ENCODE measurements around the gene LASP1.
"Not testable (repeated sequence)": the region's sequence is repeated elsewhere in the genome, so short reads cannot be mapped to it uniquely, and the experiment has no call there.

Gene LASP1

DNA sequence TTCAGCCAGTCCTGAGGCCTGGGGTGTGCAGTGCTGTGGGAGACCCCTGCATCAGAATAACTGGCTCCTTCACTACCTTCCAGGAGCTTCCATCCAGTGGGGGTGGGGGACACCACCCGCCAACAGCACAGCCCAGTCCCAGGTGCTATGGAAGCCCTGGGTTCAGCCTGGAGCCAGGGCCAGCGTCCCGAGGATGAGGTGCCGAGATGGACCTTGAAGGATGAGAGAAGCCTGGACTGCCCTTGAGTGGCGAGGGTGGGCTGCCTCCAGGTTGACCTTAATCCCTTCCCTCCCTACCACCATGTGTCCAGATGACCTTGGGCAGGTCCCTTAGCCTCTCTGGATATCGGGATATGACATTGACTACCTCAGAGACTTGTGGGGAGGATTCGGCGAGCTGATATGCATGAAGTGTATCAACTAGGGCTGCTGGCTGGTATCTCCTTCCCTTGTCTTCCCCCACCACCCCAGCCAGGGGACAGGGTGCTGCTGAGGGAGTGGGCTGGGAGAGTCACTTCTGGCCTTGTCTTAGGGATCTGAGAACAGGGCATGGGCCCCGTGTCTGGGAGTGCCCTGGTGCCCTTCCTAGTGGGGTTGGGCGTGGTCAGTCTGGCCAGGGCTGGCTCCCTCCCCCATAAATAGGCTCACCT, 41.3 kb downstream of the LASP1 start:
- no peak for DNase-seq

DNA sequence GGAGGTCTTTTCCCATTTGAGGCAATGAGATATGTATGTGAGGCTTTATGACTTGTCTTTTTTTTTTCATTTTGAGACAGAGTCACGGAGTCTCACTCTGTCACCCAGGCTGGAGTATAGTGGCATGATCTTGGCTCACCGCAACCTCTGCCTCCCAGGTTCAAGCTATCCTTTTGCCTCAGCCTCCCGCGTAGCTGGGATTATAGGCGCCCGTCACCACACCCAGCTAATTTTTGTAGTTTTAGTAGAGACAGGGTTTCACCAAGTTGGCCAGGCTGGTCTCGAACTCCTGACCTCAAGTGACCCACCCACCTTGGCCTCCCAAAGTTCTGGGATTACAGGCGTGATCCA, 41.8 kb downstream of the LASP1 start:
- DNase-seq = not testable (repeated sequence)

DNA sequence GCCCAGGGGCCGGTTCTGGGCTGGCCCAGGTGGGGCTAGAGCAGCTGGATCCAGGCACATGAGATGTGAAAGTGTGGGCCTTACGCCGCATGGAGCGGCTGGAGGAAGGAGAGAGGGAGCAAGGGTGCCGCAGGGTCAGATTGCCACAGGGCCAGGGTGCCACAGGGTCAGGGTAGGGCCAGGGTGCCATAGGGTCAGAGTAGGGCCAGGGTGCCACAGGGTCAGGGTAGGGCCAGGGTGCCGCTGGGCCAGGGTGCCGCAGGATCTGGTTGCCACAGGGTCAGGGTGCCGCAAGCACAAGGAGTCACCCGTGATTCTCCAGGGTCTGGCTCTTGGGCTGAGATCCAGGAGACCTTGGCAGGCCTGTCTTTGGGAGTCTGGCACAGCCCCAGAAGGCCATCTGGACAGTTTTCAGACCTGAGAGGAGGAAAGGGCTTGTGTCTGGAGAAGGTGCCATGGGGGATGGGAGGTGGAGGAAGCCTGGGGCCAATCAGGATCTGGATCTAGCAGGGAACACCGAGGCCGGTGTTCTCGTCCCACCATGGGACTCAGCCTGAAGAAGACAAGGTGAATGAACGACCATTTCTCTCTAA, 42.5 kb downstream of the LASP1 start:
- no peak for DNase-seq

DNA sequence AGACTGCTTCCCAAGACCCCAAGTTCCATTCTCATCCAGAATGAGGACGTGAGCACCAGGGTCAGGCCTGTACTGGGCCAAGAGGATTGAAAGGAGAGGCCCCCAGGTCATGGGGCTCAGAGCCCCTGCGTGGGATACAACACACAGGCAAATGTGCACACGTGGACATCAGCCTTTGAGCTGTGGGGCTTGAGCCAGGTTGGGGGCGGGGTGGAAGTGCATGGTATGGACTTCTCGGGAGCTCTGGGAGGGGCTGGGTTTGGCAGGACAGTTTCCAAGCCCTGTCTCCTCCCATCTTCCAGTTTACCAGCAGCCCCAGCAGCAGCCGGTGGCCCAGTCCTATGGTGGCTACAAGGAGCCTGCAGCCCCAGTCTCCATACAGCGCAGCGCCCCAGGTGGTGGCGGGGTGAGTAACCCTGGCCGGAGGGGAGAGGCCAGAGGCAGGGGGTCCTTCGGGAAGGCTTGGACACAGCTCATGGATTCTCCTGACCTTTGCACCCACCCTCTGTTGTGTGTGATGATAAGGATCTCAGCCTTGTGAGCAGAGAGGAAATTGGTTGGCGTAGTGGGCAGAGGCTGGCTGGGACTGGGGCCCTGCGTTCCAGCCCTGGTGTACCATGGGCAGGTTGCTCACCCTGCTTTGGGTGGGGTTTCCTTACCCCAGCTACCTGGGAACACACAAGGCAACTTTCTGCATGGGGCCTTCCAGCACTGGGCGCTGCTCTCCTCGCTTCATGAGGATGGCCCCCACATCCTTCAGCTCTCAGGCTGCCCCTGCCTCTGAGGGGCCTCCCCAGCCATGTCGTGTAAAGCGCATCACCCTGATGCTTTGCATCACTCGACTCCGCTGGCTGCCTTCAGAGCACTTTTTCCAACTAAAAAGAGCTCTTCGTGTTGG, 45.1 kb downstream of the LASP1 start:
- no peak for DNase-seq

DNA sequence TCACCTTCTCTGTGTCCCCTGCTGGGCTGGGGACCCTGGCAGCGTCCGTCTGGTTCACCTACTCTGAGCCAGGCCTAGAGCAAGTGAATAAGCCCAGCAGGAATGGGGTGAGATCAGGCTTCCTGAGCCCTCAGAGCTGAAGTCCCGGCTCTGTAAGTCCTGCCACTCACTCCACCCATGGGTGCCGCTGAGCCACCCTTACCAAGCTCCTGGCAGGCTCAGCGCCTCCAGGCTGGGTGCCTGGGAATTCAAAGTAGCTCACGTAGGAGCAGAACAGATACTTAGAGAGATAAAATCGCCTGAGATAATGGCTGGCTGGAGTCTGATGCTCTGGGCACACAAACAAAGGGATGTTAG, 45.8 kb downstream of the LASP1 start:
- no peak for DNase-seq

DNA sequence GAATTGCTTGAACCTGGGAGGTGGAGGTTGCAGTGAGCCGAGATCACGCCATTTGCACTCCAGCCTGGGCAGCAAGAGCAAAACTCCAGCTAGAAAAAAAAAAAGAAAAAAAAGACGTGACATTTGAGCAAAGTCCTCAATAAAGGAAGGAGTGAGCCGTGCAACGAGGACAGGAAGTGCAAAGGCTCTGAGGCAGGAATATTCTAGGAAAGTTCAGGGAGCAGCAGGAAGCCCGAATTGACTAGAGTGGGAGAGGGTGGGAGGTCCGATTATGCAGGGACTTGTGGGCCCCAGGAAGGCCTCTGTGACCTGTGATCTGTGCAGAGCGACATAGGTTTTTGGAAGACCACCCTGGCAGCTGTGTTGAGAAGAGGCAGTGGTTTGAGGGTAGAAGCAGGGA, 46.9 kb downstream of the LASP1 start:
- no peak for DNase-seq

DNA sequence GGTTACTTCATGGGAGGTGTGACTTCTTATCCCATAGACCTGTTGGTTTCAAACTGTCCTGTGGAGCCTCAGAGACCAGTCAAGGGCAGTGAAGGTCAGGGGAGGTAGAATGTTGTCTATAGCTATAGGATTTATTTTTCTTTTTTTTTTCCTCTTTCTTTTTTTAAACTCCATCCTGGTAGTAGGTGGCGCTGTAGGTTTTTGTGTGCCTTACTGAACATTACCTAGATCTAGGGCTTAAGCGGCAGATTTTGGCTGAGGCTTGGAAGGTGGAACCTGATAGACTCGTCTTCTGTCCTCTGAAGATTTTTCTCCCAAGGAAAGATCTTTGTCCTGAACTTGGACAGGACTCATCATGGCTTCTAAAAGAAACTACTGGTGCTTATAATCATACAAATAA, 47.4 kb downstream of the LASP1 start:
- DNase-seq = no peak

DNA sequence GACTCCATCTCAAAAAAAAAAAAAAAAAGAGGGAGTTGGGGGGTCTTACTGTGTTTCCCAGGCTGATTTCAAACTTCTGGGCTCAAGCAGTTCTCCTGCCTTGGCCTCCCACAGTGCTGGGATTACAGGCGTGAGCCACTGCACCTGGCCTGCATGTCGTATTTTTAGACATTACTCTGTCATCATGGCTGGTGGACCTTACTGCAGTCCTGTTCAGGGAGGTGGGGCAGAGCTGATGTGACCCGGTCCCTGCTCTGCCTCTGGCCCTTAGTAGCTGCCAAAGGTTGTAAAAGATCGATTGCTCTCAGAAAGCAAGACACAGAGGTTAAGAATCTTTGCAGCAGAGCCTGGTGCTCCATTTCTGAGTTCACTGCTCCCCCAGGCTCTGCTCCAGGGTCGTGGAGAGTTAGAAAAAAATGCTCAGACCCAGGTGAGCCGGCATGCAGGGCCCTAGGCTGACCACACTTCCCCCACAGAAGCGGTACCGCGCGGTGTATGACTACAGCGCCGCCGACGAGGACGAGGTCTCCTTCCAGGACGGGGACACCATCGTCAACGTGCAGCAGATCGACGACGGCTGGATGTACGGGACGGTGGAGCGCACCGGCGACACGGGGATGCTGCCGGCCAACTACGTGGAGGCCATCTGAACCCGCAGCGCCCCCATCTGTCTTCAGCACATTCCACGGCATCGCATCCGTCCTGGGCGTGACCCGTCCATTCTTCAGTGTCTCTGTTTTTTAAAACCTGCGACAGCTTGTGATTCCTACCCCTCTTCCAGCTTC, 48.5 kb downstream of the LASP1 start:
- DNase-seq = peak; percentile 35

DNA sequence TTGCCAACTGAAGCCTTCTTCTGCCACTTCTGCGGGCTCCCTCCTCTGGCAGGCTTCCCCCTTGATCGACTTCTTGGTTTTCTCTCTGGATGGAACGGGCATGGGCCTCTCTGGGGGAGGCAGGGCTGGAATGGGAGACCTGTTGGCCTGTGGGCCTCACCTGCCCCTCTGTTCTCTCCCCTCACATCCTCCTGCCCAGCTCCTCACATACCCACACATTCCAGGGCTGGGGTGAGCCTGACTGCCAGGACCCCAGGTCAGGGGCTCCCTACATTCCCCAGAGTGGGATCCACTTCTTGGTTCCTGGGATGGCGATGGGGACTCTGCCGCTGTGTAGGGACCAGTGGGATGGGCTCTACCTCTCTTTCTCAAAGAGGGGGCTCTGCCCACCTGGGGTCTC, 49.1 kb downstream of the LASP1 start:
- DNase-seq = no peak

DNA sequence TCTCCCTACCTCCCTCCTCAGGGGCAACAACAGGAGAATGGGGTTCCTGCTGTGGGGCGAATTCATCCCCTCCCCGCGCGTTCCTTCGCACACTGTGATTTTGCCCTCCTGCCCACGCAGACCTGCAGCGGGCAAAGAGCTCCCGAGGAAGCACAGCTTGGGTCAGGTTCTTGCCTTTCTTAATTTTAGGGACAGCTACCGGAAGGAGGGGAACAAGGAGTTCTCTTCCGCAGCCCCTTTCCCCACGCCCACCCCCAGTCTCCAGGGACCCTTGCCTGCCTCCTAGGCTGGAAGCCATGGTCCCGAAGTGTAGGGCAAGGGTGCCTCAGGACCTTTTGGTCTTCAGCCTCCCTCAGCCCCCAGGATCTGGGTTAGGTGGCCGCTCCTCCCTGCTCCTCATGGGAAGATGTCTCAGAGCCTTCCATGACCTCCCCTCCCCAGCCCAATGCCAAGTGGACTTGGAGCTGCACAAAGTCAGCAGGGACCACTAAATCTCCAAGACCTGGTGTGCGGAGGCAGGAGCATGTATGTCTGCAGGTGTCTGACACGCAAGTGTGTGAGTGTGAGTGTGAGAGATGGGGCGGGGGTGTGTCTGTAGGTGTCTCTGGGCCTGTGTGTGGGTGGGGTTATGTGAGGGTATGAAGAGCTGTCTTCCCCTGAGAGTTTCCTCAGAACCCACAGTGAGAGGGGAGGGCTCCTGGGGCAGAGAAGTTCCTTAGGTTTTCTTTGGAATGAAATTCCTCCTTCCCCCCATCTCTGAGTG, 49.6 kb downstream of the LASP1 start:
- no peak for DNase-seq

DNA sequence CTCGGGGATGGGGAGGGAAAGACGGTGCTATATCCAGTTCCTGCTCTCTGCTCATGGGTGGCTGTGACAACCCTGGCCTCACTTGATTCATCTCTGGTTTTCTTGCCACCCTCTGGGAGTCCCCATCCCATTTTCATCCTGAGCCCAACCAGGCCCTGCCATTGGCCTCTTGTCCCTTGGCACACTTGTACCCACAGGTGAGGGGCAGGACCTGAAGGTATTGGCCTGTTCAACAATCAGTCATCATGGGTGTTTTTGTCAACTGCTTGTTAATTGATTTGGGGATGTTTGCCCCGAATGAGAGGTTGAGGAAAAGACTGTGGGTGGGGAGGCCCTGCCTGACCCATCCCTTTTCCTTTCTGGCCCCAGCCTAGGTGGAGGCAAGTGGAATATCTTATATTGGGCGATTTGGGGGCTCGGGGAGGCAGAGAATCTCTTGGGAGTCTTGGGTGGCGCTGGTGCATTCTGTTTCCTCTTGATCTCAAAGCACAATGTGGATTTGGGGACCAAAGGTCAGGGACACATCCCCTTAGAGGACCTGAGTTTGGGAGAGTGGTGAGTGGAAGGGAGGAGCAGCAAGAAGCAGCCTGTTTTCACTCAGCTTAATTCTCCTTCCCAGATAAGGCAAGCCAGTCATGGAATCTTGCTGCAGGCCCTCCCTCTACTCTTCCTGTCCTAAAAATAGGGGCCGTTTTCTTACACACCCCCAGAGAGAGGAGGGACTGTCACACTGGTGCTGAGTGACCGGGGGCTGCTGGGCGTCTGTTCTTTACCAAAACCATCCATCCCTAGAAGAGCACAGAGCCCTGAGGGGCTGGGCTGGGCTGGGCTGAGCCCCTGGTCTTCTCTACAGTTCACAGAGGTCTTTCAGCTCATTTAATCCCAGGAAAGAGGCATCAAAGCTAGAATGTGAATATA, 50.8 kb downstream of the LASP1 start:
- DNase-seq = no peak

DNA sequence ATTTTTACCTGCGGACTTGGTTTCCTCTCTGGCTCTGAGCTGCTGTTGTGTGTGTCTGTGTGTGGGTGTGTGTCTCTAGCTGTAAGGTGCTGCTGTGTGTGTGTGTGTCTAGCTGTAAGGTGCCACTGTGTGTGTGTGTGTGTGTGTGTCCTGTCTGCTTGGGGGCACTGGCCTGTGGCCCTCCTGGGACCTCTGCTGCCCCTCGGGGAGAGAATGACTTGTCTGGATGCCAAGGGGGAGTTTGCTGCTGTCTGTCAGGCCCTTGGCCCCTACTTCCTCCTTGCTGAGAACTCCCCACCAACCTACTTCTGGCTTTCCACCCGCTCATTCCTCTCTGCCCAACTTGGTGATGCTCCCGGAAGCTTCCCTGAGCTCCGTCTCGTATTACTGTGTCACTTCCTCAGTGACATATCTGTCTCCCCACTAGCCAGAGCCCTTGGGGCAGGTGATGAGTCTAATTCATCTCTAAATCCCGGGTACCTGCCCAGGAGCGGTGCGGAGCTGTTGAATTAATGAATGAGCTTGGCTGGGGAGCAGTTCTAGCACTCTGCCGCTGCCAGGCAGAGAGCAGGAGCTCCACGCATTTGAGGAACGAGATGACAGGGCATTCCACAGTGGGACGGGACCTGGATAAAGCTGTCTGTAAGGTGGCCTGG, 52.0 kb downstream of the LASP1 start:
- DNase-seq = no peak

DNA sequence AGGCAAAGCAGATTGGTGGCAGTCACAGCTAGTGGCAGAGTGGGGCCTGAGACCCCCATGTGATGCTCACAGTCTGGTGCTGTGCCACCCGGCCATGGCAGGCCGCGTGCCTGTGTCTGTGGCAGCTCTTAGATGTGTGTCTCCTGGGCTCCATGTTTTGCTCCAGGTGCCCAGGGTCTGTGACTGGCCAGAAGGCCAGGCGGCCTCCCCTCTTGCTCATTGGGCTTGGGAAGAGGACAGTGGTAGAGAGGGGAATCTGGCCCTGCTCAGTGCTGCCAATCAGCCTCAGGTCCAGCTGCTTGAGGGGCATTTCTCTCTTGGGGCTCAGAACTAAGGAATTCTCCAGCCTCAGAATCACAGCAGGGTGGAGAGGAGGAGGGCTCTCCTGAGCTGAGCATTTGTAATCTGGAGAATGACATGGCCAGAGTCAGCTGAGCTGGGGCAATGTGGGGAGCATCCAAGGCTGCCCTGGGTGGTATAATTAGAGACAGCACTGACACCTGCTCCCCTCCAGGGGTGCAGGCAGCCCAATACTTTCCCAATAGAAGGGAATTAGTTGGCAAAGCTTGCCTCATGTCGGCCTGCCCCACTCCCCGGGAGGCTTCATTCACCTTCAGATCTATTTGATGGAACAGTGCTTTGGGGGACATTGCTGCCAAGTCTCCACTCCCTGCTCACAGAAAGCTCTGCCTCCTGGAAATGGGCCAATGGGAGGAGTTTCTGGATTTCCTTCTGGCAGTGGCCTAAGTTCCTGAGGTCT, 52.9 kb downstream of the LASP1 start:
- DNase-seq = peak; percentile 83

DNA sequence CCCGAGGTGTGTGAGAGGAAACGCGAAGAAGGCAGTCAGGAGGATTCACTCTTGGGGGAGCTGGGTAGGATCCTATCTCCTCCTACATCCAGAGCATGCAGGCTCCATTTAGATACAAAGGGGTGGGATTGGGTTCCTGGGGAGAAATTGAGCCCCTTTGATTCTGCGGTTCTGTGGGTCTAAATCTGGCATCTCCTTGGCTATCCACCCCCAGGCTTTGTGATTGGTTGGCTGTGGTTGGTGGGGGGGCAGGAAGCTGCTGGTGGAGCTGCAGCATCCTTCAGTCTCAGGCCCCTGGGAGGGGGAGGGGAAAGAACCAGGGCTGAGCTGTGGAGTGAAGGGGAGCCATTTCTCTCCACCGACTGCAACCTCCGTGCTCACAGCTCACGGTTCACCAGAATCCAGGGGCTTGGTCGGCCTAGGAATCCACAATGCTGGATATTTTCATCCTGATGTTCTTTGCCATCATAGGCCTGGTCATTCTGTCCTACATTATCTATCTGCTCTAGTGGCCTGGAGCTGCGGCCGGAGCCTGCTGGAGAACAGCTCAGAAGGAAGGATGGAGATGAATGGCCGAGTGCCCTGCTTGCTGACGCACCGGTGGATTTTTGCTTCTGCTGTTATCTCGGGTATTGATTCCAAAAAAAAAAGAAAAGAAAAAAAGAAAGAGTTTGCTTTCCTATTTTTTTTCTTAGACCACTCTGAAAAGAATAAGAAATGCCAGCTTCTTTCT, 55.6 kb downstream of the LASP1 start, which contains the start of gene LASP1NB:
LASP1NB (plus strand) TSS at position 352 of the 733 bp plus-strand sequence.
- DNase-seq = peak; percentile 56

DNA sequence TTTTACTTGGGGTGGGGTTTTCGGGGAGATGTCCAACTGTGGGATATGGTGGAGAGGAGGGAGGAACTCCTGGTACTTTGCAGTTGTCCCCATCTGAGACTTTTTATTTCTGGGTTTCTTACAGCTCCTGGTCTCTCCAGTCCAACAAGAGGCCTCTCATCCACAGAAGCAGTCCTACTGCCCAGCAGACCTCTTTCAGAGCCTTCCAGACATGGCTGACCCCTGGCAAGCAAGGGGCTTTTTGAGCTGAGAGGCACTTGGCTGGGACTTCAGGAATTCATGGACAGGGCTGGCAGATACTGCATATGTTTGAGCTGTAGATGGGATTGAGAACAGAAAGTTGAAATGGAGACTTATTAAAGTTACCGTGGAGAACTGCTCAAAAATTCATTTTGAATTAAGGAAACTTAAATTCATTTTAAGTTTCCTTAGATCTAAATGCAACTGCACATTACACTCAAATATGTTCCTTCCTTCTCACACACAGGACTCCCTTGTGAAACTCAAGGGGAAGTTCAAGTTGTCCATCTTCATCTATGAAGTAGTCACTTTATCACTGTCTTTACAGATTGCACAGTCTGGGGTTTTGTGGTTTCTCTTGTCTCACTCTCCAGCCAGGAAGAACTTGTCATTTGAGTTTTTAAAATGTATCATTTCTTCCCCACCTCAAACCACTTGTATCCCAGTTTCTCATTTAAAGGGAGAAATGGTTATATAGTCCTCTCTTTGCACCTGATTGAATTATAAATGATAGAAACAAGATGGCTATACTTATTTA, 56.6 kb downstream of the LASP1 start:
- no peak for DNase-seq

DNA sequence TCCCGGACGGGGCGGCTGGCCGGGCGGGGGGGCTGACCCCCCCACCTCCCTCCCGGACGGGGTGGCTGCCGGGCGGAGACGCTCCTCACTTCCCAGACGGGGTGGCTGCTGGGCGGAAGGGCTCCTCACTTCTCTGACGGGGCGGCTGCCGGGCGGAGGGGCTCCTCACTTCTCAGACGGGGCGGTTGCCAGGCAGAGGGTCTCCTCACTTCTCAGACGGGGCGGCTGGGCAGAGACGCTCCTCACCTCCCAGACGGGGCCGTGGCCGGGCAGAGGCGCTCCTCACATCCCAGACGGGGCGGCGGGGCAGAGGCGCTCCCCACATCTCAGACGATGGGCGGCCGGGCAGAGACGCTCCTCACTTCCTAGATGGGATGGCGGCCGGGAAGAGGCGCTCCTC, 60.9 kb downstream of the LASP1 start:
- not testable (repeated sequence) for DNase-seq

DNA sequence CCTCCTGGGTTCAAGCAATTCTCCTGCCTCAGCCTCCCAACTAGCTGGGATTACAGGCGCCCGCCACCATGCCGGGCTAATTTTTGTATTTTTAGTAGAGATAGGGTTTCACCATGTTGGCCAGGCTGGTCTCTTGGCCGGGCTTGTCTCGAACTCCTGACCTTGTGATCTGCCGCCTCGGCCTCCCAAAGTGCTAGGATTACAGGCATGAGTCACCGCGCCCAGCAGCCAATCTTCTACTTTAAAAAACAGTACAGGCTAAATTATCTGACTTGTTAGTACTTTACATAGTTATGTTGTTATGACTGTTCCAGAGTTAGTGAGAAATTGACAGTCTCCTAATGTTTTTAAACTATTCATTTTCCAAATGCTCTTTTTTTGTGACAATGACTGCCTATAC, 64.1 kb downstream of the LASP1 start:
- not testable (repeated sequence) for DNase-seq

DNA sequence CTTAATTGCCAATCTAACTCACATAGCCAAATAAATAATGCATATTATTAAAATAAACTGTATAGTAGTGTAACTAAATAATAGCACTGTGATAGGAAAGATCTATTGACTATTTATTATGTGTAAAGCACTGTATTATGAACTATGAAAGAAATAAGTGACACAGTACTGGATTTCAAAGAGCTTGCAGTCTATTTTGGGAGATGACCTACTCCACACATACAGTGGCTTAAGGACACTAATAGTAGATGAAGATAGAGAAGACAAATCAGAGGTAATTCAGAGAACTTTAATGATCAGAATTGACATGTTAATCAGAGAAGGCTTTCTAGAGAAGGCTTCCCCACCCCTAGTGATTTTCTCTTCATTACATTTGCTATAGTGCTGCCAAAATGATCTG, 70.1 kb downstream of the LASP1 start:
- no peak for DNase-seq

All from femur (tissue), 1 donor.